Spleen (tissue), 11 donors: ENCODE results near the gene GTPBP8. TPM values are rescaled to one million over a fixed set of nuclear protein-coding genes. Genes with fewer than 3 reads are reported as not detected.
A peak's percentile ranks its signal among the peaks of the same experiment; 100 is the strongest.

ENCODE experiments used
- DNase-seq: peaks from one replicate; pipeline ENCODE4 v3.0.0-alpha.2; 2020
- H3K27ac ChIP-seq, 8 donors: fragments of 200-600 bp; sonication (generic) in 7 of 8; 1 replicate in 4 of 8; 2 replicates in 4 of 8; pipeline versions ENCODE4 v1.5.0 to v1.8.0; 2016 to 2021; ENCODE audit warnings: inconsistent platforms in 4 of 8, mild to moderate bottlenecking in 4 of 8, moderate library complexity in 1 of 8
- H3K27me3 ChIP-seq, 7 donors: fragments of 200-600 bp; sonication (generic) in 6 of 7; replicated peaks in 1 of 7; 1 replicate in 4 of 7; 2 replicates in 3 of 7; pipeline versions ENCODE4 v1.5.0 to v1.8.0; 2016 to 2021; ENCODE audit warnings: inconsistent platforms in 3 of 7, mild to moderate bottlenecking in 1 of 7
- H3K36me3 ChIP-seq, 6 donors: fragments of 200-600 bp; sonication (generic) in 5 of 6; 1 replicate in 4 of 6; 2 replicates in 2 of 6; pipeline versions ENCODE4 v1.5.0 to v1.8.0; 2016 to 2021; ENCODE audit warnings: inconsistent platforms in 2 of 6
- H3K4me1 ChIP-seq, 6 donors: fragments of 200-600 bp; sonication (generic) in 5 of 6; 1 replicate in 3 of 6; 2 replicates in 3 of 6; pipeline versions ENCODE4 v1.5.0 to v1.8.0; 2016 to 2021; ENCODE audit warnings: inconsistent platforms in 3 of 6
- H3K4me3 ChIP-seq, 8 donors: fragments of 200-600 bp; sonication (generic) in 7 of 8; 1 replicate in 4 of 8; 2 replicates in 4 of 8; pipeline versions ENCODE4 v1.5.0 to v1.8.0; 2016 to 2021; ENCODE audit warnings: inconsistent platforms in 4 of 8, mild to moderate bottlenecking in 4 of 8, moderate library complexity in 2 of 8
- H3K9me3 ChIP-seq, 8 donors: fragments of 200-600 bp; sonication (generic) in 7 of 8; 1 replicate in 4 of 8; 2 replicates in 4 of 8; pipeline versions ENCODE4 v1.5.0 to v1.8.0; 2016 to 2021; ENCODE audit warnings: inconsistent platforms in 4 of 8
- POLR2A ChIP-seq, 3 donors: fragments of 450-650 bp; IDR thresholded peaks; one replicate each; pipeline ENCODE4 v1.5.1; 2017; ENCODE audit warnings: antibody characterized with exemption in 3 of 3, mild to moderate bottlenecking in 1 of 3
- POLR2AphosphoS5 ChIP-seq, 3 donors: sonication (generic); formaldehyde crosslinking; IDR thresholded peaks; one replicate each; pipeline ENCODE4 v1.5.1; 2017; ENCODE audit warnings: antibody characterized with exemption in 3 of 3
- WGBS, 5 donors: extraction: QIAGEN DNeasy Blood & Tissue Kit in 3 of 5; methylation state at CpG; one replicate each; pipeline versions ENCODE4 v1.1.5 to v1.1.7; 2013 to 2018; 5-methylcytosine and 5-hydroxymethylcytosine counted together
- intact Hi-C: fragments of 100-400 bp; cut with DNase I; formaldehyde crosslinking; loops from one replicate; pipeline ENCODE4 v1.15.0; 2023; ENCODE audit warnings: low total_unique reads
- polyA plus RNA-seq, 3 donors: library from polyadenylated mRNA; stranded (reverse); fragments of 200-250 nt; gene quantifications; one replicate each; pipeline ENCODE4 v1.2.1, GENCODE V29; 2013
- total RNA-seq, 7 donors: library from RNA; depleted of rRNA in 3 of 7; stranded (reverse); fragments of >200 nt in 3 of 7; fragmentation: NEBNext Ultra II Directional in 4 of 7; extraction: Animal tissue kit (Norgen Biotek cat#: 25700) in 4 of 7; gene quantifications; one replicate each; pipeline versions ENCODE4 v1.1.0 to v1.2.1, GENCODE V29; 2016 to 2021
- TF ChIP-seq, protein P1 (sequence below), 11 experiments: fragments of 200-600 bp in 7 of 11; fragments of 450-650 bp in 4 of 11; sonication (generic) in 4 of 11; IDR thresholded peaks in 8 of 11; conservative IDR thresholded peaks in 3 of 11; 1 replicate in 7 of 11; 2 replicates in 4 of 11; pipeline versions ENCODE4 v1.4.0 to v1.8.0; 2016 to 2021; ENCODE audit warnings: antibody characterized with exemption in 11 of 11, inconsistent platforms in 4 of 11, mild to moderate bottlenecking in 1 of 11
- donor health status: healthy with polysubstance abuse.
- donor health status: DM: no; HTN: no; CAD: no; lungs with moderate emphysema.
- donor health status: DM: no; HTN: no; CAD: no.
- donor health status: Bipolar disorder and iron deficiency.
- donor health status: healthy.
- donor health status: DM: no; HTN: no; CAD: no.
- donor health status: DM: yes; HTN: yes; CAD: no.

The GTPBP8 gene
- total and polyA plus RNA-seq, 10 donors, result 5.1 to 27.9 (median 12.7) TPM

- no peaks in the 10 kb centered on the region for H3K27me3 ChIP-seq
- no peak overlapping the region for H3K27ac ChIP-seq
- WGBS, 5 donors, result 80 to 96% (median 92%) methylated on average over 9 of the region's 9 CpGs
- intact Hi-C loops, result loop anchor here (10.0 kb wide), 1 partner anchor 403 kb away; no protein-coding TSS in a partner anchor
- no peak overlapping the region for H3K4me3 ChIP-seq
- TF ChIP-seq POLR2A (IDR thresholded peaks at IDR 0.05) (no peak), POLR2AphosphoS5 (IDR thresholded peaks at IDR 0.05) (no peak)
- TF ChIP-seq, protein P1, sequence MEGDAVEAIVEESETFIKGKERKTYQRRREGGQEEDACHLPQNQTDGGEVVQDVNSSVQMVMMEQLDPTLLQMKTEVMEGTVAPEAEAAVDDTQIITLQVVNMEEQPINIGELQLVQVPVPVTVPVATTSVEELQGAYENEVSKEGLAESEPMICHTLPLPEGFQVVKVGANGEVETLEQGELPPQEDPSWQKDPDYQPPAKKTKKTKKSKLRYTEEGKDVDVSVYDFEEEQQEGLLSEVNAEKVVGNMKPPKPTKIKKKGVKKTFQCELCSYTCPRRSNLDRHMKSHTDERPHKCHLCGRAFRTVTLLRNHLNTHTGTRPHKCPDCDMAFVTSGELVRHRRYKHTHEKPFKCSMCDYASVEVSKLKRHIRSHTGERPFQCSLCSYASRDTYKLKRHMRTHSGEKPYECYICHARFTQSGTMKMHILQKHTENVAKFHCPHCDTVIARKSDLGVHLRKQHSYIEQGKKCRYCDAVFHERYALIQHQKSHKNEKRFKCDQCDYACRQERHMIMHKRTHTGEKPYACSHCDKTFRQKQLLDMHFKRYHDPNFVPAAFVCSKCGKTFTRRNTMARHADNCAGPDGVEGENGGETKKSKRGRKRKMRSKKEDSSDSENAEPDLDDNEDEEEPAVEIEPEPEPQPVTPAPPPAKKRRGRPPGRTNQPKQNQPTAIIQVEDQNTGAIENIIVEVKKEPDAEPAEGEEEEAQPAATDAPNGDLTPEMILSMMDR (IDR thresholded peaks at IDR 0.05 in 8 of 11, conservative IDR thresholded peaks at IDR 0.05 in 3 of 11), result no peak
- DNase-seq, result no peak
- H3K9me3 ChIP-seq, result no peaks in the 10 kb centered on the region
- H3K36me3 ChIP-seq, result no peaks in the 10 kb centered on the region
- peaks cover 10 to 50% (median 38%) of the 10 kb centered on the region in 6 donors for H3K4me1 ChIP-seq
Measured at GRCh38 chr3:112987710-112988334, 3.0 kb upstream of the GTPBP8 start.

- intact Hi-C loops, result no loop called here
- H3K27ac ChIP-seq, result no peak overlapping the region
- H3K36me3 ChIP-seq, result peaks cover 0 to 68% (median 26%) of the 10 kb centered on the region in 6 donors
- DNase-seq, result no peak
- WGBS, 5 donors, result 95 to 99% (median 96%) methylated on average over 4 of the region's 4 CpGs
- H3K4me1 ChIP-seq, result peaks cover 10 to 50% (median 29%) of the 10 kb centered on the region in 6 donors
- TF ChIP-seq POLR2AphosphoS5 (IDR thresholded peaks at IDR 0.05), result no peak
- TF ChIP-seq, protein P1 (IDR thresholded peaks at IDR 0.05 in 8 of 11, conservative IDR thresholded peaks at IDR 0.05 in 3 of 11), result no peak
- no peak for TF ChIP-seq POLR2A (IDR thresholded peaks at IDR 0.05)
- H3K4me3 ChIP-seq, result no peak overlapping the region
- no peaks in the 10 kb centered on the region for H3K9me3 ChIP-seq
- no peaks in the 10 kb centered on the region for H3K27me3 ChIP-seq
Measured at GRCh38 chr3:112995800-112996199, 5.0 kb downstream of the GTPBP8 start.

GRCh38 chr3:113000691-113001090, 9.9 kb downstream of the GTPBP8 start:
- H3K36me3 ChIP-seq, result peaks cover 0 to 100% (median 58%) of the 10 kb centered on the region in 6 donors
- intact Hi-C loops, result no loop called here
- TF ChIP-seq POLR2A (IDR thresholded peaks at IDR 0.05) (no peak), POLR2AphosphoS5 (IDR thresholded peaks at IDR 0.05) (no peak)
- TF ChIP-seq, protein P1 (IDR thresholded peaks at IDR 0.05 in 8 of 11, conservative IDR thresholded peaks at IDR 0.05 in 3 of 11), result no peak

GRCh38 chr3:113002037-113002436, 11.3 kb downstream of the GTPBP8 start:
- H3K9me3 ChIP-seq, result no peaks in the 10 kb centered on the region
- TF ChIP-seq, protein P1 (IDR thresholded peaks at IDR 0.05 in 8 of 11, conservative IDR thresholded peaks at IDR 0.05 in 3 of 11), result no peak
- TF ChIP-seq POLR2AphosphoS5 (IDR thresholded peaks at IDR 0.05) (no peak), POLR2A (IDR thresholded peaks at IDR 0.05) (no peak)
- no peak for DNase-seq
- no peaks in the 10 kb centered on the region for H3K27me3 ChIP-seq
- no peak overlapping the region for H3K4me3 ChIP-seq
- peak overlapping the region in 2 of 8 donors; percentile 18 to 55 for H3K27ac ChIP-seq
- H3K4me1 ChIP-seq, result peaks cover 0 to 44% (median 2%) of the 10 kb centered on the region in 6 donors
- peaks cover 0 to 100% (median 68%) of the 10 kb centered on the region in 6 donors for H3K36me3 ChIP-seq
- intact Hi-C loops, result no loop called here

More at GRCh38 chr3:113000691-113001090, 9.9 kb downstream of the GTPBP8 start:
- Histone ChIP-seq H3K4me3 (no peak overlapping the region), H3K27ac (no peak overlapping the region), H3K4me1 (peaks cover 0 to 37% (median 0%) of the 10 kb centered on the region in 6 donors), H3K27me3 (no peaks in the 10 kb centered on the region), H3K9me3 (no peaks in the 10 kb centered on the region)
- DNase-seq, result no peak
- 73 to 78% (median 74%) methylated on average over 4 of the region's 4 CpGs for WGBS, 5 donors
